ENCODE results near the gene GPD2. TPM values are rescaled to one million over a fixed set of nuclear protein-coding genes. Genes with fewer than 3 reads are reported as not detected.

Gene GPD2
- total RNA-seq, 1 experiment from 2014 or later: 32.2 TPM

GRCh38 chr2:156589381-156590079 lies 153.4 kb downstream of the GPD2 start (continued):
- no peak for TF ChIP-seq TEAD1 (CRISPR knock-in tag; IDR thresholded peaks at IDR 0.05)
- TF ChIP-seq SOX15 (CRISPR knock-in tag; IDR thresholded peaks at IDR 0.05): no peak

DNA sequence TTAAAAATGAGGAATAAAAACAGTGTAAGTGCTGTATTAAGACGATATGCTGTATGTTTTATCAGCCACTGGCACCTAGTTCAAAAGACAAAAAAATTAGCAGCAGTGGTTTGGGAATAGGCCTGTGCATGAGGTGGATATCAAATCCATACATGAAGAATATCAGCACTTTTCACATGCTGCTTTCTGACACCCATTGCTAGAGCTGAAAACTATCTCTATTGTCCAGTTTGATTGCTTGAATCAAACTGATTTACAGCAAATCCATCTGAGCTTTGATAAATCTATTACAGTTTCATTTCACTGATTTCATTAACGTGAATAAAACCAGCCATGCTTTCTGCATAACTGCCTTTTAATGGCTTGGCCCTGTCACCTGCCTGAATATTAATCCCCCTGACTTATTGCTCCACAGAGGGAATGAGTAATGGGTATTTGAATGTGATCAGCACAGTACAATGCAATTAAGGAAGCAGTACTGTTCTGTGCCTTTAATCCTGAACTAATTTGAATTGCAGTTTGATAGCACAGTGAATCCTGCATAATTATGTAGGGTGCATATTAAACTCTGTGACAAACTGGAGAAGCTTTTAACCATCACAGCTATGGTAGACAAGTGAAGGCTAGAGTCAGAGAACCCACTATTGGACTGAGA lies 154.0 kb downstream of the GPD2 start:
- Mint-ChIP-seq H3K27me3 (ENCODE audit: low read depth) (no peaks in the 10 kb centered on the region), H3K4me1 (peaks cover 53% of the 10 kb centered on the region), H3K4me3 (no peak overlapping the region), H3K36me3 (no peaks in the 10 kb centered on the region), H3K9me3 (no peaks in the 10 kb centered on the region), H3K27ac (peak overlapping the region; percentile 48; the same call in 1 of the 2 replicates)
- ChIA-PET POLR2A (interaction anchor here (0.8 kb wide), 1 partner anchor 248 kb away, joined by 3 read pairs; no protein-coding TSS in a partner anchor), CTCF (interaction anchor here (1.3 to 2.1 kb wide), 3 partner anchors 17 to 255 kb away, joined by 4 to 26 read pairs (median 5); no protein-coding TSS in a partner anchor)
- ATAC-seq (no peak), DNase-seq (ENCODE audit: low spot score) (no peak)
- TF ChIP-seq ZSCAN18 (CRISPR knock-in tag; IDR thresholded peaks at IDR 0.05) (no peak), ELF4 (CRISPR knock-in tag; IDR thresholded peaks at IDR 0.05; ENCODE audit: low read depth) (no peak), RORB (CRISPR knock-in tag; IDR thresholded peaks at IDR 0.05) (no peak), JAZF1 (CRISPR knock-in tag; IDR thresholded peaks at IDR 0.05) (no peak), E2F5 (CRISPR knock-in tag; IDR thresholded peaks at IDR 0.05) (no peak), ZNF512 (CRISPR knock-in tag; IDR thresholded peaks at IDR 0.05; ENCODE audit: borderline replicate concordance) (no peak), CTCF (IDR thresholded peaks at IDR 0.05) (no peak), PRRX2 (CRISPR knock-in tag; IDR thresholded peaks at IDR 0.05) (no peak), TCF7 (CRISPR knock-in tag; IDR thresholded peaks at IDR 0.05; ENCODE audit: low read depth) (no peak), SMAD3 (CRISPR knock-in tag; IDR thresholded peaks at IDR 0.05; ENCODE audit: borderline replicate concordance) (no peak), GTF2I (CRISPR knock-in tag; conservative IDR thresholded peaks at IDR 0.05) (no peak)
- TF ChIP-seq, protein P1, sequence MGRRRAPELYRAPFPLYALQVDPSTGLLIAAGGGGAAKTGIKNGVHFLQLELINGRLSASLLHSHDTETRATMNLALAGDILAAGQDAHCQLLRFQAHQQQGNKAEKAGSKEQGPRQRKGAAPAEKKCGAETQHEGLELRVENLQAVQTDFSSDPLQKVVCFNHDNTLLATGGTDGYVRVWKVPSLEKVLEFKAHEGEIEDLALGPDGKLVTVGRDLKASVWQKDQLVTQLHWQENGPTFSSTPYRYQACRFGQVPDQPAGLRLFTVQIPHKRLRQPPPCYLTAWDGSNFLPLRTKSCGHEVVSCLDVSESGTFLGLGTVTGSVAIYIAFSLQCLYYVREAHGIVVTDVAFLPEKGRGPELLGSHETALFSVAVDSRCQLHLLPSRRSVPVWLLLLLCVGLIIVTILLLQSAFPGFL (CRISPR knock-in tag; IDR thresholded peaks at IDR 0.05; ENCODE audit: borderline replicate concordance): no peak
- TF ChIP-seq, protein P2, sequence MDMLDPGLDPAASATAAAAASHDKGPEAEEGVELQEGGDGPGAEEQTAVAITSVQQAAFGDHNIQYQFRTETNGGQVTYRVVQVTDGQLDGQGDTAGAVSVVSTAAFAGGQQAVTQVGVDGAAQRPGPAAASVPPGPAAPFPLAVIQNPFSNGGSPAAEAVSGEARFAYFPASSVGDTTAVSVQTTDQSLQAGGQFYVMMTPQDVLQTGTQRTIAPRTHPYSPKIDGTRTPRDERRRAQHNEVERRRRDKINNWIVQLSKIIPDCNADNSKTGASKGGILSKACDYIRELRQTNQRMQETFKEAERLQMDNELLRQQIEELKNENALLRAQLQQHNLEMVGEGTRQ (CRISPR knock-in tag; IDR thresholded peaks at IDR 0.05): no peak
- TF ChIP-seq, protein P3, sequence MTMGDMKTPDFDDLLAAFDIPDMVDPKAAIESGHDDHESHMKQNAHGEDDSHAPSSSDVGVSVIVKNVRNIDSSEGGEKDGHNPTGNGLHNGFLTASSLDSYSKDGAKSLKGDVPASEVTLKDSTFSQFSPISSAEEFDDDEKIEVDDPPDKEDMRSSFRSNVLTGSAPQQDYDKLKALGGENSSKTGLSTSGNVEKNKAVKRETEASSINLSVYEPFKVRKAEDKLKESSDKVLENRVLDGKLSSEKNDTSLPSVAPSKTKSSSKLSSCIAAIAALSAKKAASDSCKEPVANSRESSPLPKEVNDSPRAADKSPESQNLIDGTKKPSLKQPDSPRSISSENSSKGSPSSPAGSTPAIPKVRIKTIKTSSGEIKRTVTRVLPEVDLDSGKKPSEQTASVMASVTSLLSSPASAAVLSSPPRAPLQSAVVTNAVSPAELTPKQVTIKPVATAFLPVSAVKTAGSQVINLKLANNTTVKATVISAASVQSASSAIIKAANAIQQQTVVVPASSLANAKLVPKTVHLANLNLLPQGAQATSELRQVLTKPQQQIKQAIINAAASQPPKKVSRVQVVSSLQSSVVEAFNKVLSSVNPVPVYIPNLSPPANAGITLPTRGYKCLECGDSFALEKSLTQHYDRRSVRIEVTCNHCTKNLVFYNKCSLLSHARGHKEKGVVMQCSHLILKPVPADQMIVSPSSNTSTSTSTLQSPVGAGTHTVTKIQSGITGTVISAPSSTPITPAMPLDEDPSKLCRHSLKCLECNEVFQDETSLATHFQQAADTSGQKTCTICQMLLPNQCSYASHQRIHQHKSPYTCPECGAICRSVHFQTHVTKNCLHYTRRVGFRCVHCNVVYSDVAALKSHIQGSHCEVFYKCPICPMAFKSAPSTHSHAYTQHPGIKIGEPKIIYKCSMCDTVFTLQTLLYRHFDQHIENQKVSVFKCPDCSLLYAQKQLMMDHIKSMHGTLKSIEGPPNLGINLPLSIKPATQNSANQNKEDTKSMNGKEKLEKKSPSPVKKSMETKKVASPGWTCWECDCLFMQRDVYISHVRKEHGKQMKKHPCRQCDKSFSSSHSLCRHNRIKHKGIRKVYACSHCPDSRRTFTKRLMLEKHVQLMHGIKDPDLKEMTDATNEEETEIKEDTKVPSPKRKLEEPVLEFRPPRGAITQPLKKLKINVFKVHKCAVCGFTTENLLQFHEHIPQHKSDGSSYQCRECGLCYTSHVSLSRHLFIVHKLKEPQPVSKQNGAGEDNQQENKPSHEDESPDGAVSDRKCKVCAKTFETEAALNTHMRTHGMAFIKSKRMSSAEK (CRISPR knock-in tag; IDR thresholded peaks at IDR 0.05; ENCODE audit: borderline replicate concordance): no peak
